Keratinocyte (primary cell): ENCODE results near the gene PCK1.

Source experiments
- CTCF ChIP-seq, 3 experiments: IDR thresholded peaks in 1 of 3; conservative IDR thresholded peaks in 1 of 3; optimal IDR thresholded peaks in 1 of 3; 2 replicates in 2 of 3; 3 replicates in 1 of 3; pipeline versions ENCODE3 to v1.5.1; 2011; ENCODE audit warnings: low read length in 3 of 3, mild to moderate bottlenecking in 3 of 3, moderate library complexity in 2 of 3, control low read depth in 1 of 3, inconsistent platforms in 1 of 3; ENCODE audit not compliant: insufficient read depth in 2 of 3; ENCODE audit errors: extremely low read depth in 1 of 3
- EZH2 ChIP-seq: IDR thresholded peaks from one replicate; pipeline ENCODE4 v1.6.1; 2012; ENCODE audit warnings: inconsistent platforms, mild to moderate bottlenecking, low read length, moderate library complexity

- no peak for TF ChIP-seq CTCF (optimal IDR thresholded peaks at IDR 0.05 in 1 of 3, IDR thresholded peaks at IDR 0.05 in 1 of 3, conservative IDR thresholded peaks at IDR 0.05 in 1 of 3; ENCODE audit: extremely low read depth in 1 of 3, insufficient read depth in 2 of 3, low read length in 3 of 3)
- no peak for TF ChIP-seq EZH2
Measured at GRCh38 chr20:57530327-57530981, 30.5 kb upstream of the PCK1 start.
